Spinal cord (tissue), 10 donors: Measurements from ENCODE around the gene CHURC1. TPM values are rescaled to one million over a fixed set of nuclear protein-coding genes. Genes with fewer than 3 reads are reported as not detected.
A peak's percentile ranks its signal among the peaks of the same experiment; 100 is the strongest.

Source experiments
- DNase-seq, 6 donors: peaks; one replicate each; pipeline versions ENCODE4 v3.0.0 to v3.0.0-alpha.2; 2013 to 2015; ENCODE audit warnings: low spot score in 6 of 6, low read depth in 4 of 6
- H3K27ac ChIP-seq: one replicate; pipeline ENCODE4 v1.5.1; 2013; ENCODE audit warnings: low read depth, low read length, control low read depth
- H3K27me3 ChIP-seq: one replicate; pipeline ENCODE4 v1.6.1; 2013; ENCODE audit warnings: low read length; ENCODE audit not compliant: control insufficient read depth, insufficient read depth
- H3K36me3 ChIP-seq: one replicate; pipeline ENCODE4 v1.6.1; 2013; ENCODE audit warnings: low read length; ENCODE audit not compliant: control insufficient read depth, insufficient read depth
- H3K4me1 ChIP-seq: one replicate; pipeline ENCODE4 v1.6.1; 2013; ENCODE audit warnings: low read length; ENCODE audit not compliant: control insufficient read depth, insufficient read depth
- H3K4me3 ChIP-seq: one replicate; pipeline ENCODE4 v1.5.1; 2013; ENCODE audit warnings: low read depth, low read length, control low read depth
- H3K9me3 ChIP-seq: one replicate; pipeline ENCODE4 v1.6.1; 2013; ENCODE audit warnings: low read length; ENCODE audit not compliant: control insufficient read depth, insufficient read depth
- WGBS: methylation state at CpG from one replicate; pipeline ENCODE4 v1.1.5; 2013; ENCODE audit warnings: missing lambda C conversion rate; ENCODE audit not compliant: insufficient coverage; 5-methylcytosine and 5-hydroxymethylcytosine counted together
- polyA plus RNA-seq, 2 donors: library from polyadenylated mRNA; unstranded; fragments of 120-200 nt; gene quantifications; one replicate each; pipeline ENCODE4 v1.2.1, GENCODE V29; 2013; ENCODE audit not compliant: insufficient read length in 2 of 2
- total RNA-seq, 2 donors: library from RNA; depleted of rRNA in 1 of 2; stranded (reverse); fragments of 120-200 nt in 1 of 2; fragments of >200 nt in 1 of 2; gene quantifications; one replicate each; pipeline versions ENCODE4 v1.2.3 to v1.2.4, GENCODE V29; 2013 to 2014
- donor health status: healthy.

CHURC1 gene
- total and polyA plus RNA-seq, 4 donors, result 38.7 to 67.5 (median 53.9) TPM

GRCh38 chr14:64963611-64964010, 49.4 kb downstream of the CHURC1 start:
- no peak for DNase-seq
- Histone ChIP-seq H3K4me1 (peaks cover 28% of the 10 kb centered on the region), H3K4me3 (no peak overlapping the region), H3K27ac (no peak overlapping the region), H3K27me3 (no peaks in the 10 kb centered on the region), H3K36me3 (peaks cover 10% of the 10 kb centered on the region), H3K9me3 (no peaks in the 10 kb centered on the region)
- no CpG with 5 or more reads among the region's 1 CpG for WGBS

DNA sequence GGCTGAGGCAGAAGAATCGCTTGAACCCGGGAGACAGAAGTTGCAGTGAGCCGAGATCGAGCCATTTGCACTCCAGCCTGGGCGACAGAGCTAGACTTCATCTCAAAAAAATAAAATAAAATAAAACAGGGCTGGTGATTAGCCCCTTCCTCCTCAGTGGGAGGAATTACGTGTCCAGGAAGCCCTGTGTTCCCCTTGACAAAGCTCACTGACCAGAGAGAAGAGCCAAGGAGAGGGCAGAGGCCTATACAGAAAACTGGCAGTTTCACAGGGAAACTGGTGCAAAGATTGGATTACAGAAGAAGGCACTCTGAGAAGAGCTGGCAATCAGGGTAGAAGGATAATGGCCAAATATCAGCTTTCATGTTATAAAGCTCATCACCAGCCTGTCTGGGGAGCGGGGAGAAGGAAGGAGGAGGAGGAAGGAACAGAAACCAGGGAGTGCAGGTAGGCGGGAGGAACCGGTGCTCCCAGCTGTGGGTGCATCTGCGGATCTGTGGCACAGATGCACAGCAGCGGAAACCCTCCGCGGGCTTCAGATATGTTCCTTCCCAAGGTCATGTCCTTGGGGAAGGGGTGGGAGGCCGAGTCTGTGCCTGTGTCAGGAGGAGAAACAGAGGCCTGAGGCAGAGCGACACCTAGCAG, 51.2 kb downstream of the CHURC1 start:
- peaks cover 38% of the 10 kb centered on the region for H3K4me1 ChIP-seq
- no peak for DNase-seq
- WGBS, result 92% methylated on average over 8 of the region's 15 CpGs
- H3K9me3 ChIP-seq, result no peaks in the 10 kb centered on the region
- H3K4me3 ChIP-seq, result no peak overlapping the region
- H3K27me3 ChIP-seq, result no peaks in the 10 kb centered on the region
- H3K36me3 ChIP-seq, result peaks cover 10% of the 10 kb centered on the region
- H3K27ac ChIP-seq, result no peak overlapping the region

DNA sequence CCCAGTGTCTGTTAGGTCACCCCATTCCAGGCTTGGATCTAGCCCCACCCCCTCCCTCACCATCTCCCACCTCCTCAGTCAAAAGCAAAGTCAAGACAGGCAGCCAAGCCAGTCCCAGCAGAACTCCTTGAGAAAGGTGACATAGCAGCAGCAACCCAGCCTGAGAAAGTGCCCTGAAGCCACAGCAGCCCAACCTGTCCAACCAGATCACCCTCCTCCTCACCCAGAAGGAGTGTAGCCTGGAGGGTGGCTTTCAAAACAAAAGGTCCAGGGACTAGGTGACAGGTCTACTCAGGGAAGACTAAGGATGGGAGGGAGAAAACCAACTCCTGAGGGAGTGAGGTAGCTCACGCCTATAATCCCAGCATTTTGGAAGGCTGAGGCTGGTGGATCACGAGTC, 52.7 kb downstream of the CHURC1 start:
- Histone ChIP-seq H3K27me3 (no peaks in the 10 kb centered on the region), H3K27ac (no peak overlapping the region), H3K4me1 (peaks cover 39% of the 10 kb centered on the region), H3K4me3 (no peak overlapping the region), H3K36me3 (peaks cover 10% of the 10 kb centered on the region), H3K9me3 (no peaks in the 10 kb centered on the region)
- WGBS, result no CpG with 5 or more reads among the region's 2 CpGs
- no peak for DNase-seq

DNA sequence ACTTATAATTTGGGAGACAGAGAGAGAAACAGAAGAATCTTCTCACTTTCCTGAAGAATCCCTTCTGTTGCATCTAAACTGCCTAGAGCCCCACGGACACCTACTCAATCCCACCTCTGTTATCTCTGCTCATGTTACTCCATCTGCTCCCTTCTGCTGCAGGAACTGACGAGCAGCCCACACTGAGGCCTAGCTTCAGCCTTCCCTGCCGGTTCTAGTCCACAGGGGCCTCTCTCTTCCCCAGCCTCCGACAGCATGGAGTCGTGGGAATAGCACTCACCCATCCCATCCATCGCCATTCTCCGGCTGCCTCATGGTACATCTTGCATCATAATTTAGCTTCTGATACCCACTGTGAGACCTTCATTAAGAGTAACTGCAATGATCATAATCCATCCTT, 53.9 kb downstream of the CHURC1 start:
- H3K4me3 ChIP-seq, result no peak overlapping the region
- DNase-seq, result peak in 1 of 6 donors; percentile 8
- WGBS, result 53% methylated on average over 7 of the region's 7 CpGs

GRCh38 chr14:64968651-64969050, 54.4 kb downstream of the CHURC1 start:
- Histone ChIP-seq H3K4me1 (peaks cover 43% of the 10 kb centered on the region), H3K27ac (peak overlapping the region; percentile 40)
- WGBS, result 24% methylated on average over 5 of the region's 6 CpGs

More for the DNA sequence above, 53.9 kb downstream of the CHURC1 start:
- Histone ChIP-seq H3K9me3 (no peaks in the 10 kb centered on the region), H3K4me1 (peaks cover 43% of the 10 kb centered on the region), H3K27ac (no peak overlapping the region), H3K27me3 (no peaks in the 10 kb centered on the region), H3K36me3 (peaks cover 9% of the 10 kb centered on the region)

GRCh38 chr14:64970041-64970440, 55.8 kb downstream of the CHURC1 start:
- Histone ChIP-seq H3K9me3 (no peaks in the 10 kb centered on the region), H3K4me3 (no peak overlapping the region), H3K4me1 (peaks cover 43% of the 10 kb centered on the region), H3K36me3 (peaks cover 4% of the 10 kb centered on the region), H3K27me3 (no peaks in the 10 kb centered on the region), H3K27ac (no peak overlapping the region)
- WGBS, result 93% methylated on average over 3 of the region's 3 CpGs
- no peak for DNase-seq

More at GRCh38 chr14:64968651-64969050, 54.4 kb downstream of the CHURC1 start:
- no peaks in the 10 kb centered on the region for H3K9me3 ChIP-seq
- peak in 1 of 6 donors; percentile 17 for DNase-seq
- no peak overlapping the region for H3K4me3 ChIP-seq
- H3K27me3 ChIP-seq, result no peaks in the 10 kb centered on the region
- H3K36me3 ChIP-seq, result peaks cover 4% of the 10 kb centered on the region

GRCh38 chr14:64970776-64971477, 56.7 kb downstream of the CHURC1 start:
- no peak overlapping the region for H3K27ac ChIP-seq
- H3K9me3 ChIP-seq, result no peaks in the 10 kb centered on the region
- DNase-seq, result peak in 1 of 6 donors; percentile 26
- WGBS, result 35% methylated on average over 8 of the region's 8 CpGs
- peaks cover 35% of the 10 kb centered on the region for H3K4me1 ChIP-seq
- H3K27me3 ChIP-seq, result no peaks in the 10 kb centered on the region
- H3K36me3 ChIP-seq, result peaks cover 4% of the 10 kb centered on the region
- peak overlapping the region; percentile 71 for H3K4me3 ChIP-seq

DNA sequence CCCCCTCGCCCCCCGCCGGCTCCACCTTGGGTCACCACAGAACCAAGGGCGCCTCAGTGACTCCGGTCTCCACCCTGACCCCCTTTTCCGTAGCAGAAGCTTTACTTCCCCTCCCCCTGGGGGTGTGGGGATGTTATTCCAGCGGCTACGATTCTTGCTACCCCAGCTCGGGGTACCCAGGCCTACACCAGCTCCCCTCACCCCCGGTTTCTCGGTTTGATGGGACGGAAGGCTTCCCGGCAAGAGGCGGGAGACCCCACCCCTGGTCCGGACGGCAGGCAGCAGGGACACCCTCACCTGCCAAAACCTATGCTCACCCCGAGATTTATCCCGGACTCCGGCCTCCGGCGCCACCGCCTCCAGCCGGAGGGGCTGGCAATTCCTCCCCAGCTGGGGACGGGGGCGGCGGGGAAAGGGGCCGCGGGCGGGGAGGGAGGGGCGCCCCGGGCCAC, 57.3 kb downstream of the CHURC1 start:
- Histone ChIP-seq H3K36me3 (peaks cover 4% of the 10 kb centered on the region), H3K27me3 (no peaks in the 10 kb centered on the region), H3K4me3 (peak overlapping the region; percentile 71), H3K9me3 (no peaks in the 10 kb centered on the region), H3K4me1 (peaks cover 34% of the 10 kb centered on the region), H3K27ac (no peak overlapping the region)
- DNase-seq, result peak in 1 of 6 donors; percentile 62
- 0% methylated on average over 21 of the region's 31 CpGs for WGBS

- DNase-seq, result peak in 4 of 6 donors; percentile 48 to 85 (median 66)
- Histone ChIP-seq H3K27ac (no peak within 1 kb of the TSS), H3K9me3 (no peaks in the 10 kb centered on the region), H3K27me3 (no peaks in the 10 kb centered on the region), H3K4me1 (peaks cover 34% of the 10 kb centered on the region), H3K36me3 (no peaks in the 10 kb centered on the region), H3K4me3 (peak within 1 kb of the TSS; percentile 71)
- under 1% methylated on average over 91 of the region's 96 CpGs for WGBS
Observed at GRCh38 chr14:64971943-64972791, 57.9 kb downstream of the CHURC1 start, which contains the start of gene RAB15. RAB15 (minus strand) TSS chr14:64972336; CDS start chr14:64972076, 260 bp downstream.
